Common myeloid progenitor, CD34-positive (primary cell): ENCODE measurements around the gene ZXDC.

Experiments
- CTCF ChIA-PET: fragments of 350-600 bp; sonication (Branson Sonifier 250); formaldehyde crosslinking; loops from one replicate; lab custom pipeline; 2021; ENCODE audit warnings: antibody characterized with exemption; lab: Charles Lee
- POLR2A ChIA-PET: fragments of 350-600 bp; sonication (Branson Sonifier 250); formaldehyde crosslinking; loops from one replicate; lab custom pipeline; 2021; ENCODE audit warnings: antibody characterized with exemption; lab: Charles Lee
- DNase-seq, 3 donors: peaks; one replicate each; pipeline versions ENCODE4 v3.0.0 to v3.0.0-alpha.2; 2013
- H3K27ac ChIP-seq, 2 experiments: 1 replicate in 1 of 2; 2 replicates in 1 of 2; pipeline ENCODE4 v1.7.0; 2013; ENCODE audit warnings: inconsistent platforms in 2 of 2, low read length in 2 of 2, mild to moderate bottlenecking in 2 of 2, low read depth in 1 of 2, moderate library complexity in 1 of 2; ENCODE audit not compliant: severe bottlenecking in 2 of 2, insufficient read depth in 1 of 2, poor library complexity in 1 of 2
- H3K27me3 ChIP-seq, 5 experiments: replicated peaks in 2 of 5; 1 replicate in 3 of 5; 2 replicates in 2 of 5; pipeline versions ENCODE4 v1.6.1 to v1.7.0; 2013; ENCODE audit warnings: low read length in 4 of 5, mild to moderate bottlenecking in 2 of 5, moderate library complexity in 2 of 5, inconsistent platforms in 1 of 5; ENCODE audit not compliant: insufficient read depth in 5 of 5, control insufficient read depth in 4 of 5
- H3K36me3 ChIP-seq, 4 experiments: 1 replicate in 2 of 4; 2 replicates in 2 of 4; pipeline versions ENCODE4 v1.6.1 to v1.7.0; 2013; ENCODE audit warnings: low read length in 3 of 4, control low read depth in 1 of 4, mild to moderate bottlenecking in 1 of 4; ENCODE audit not compliant: control insufficient read depth in 4 of 4, insufficient read depth in 4 of 4
- H3K4me1 ChIP-seq, 4 experiments: 1 replicate in 3 of 4; 2 replicates in 1 of 4; pipeline versions ENCODE4 v1.6.1 to v1.7.1; 2013; ENCODE audit warnings: low read length in 3 of 4, mild to moderate bottlenecking in 3 of 4, control low read depth in 1 of 4, inconsistent platforms in 1 of 4, moderate library complexity in 1 of 4; ENCODE audit not compliant: control insufficient read depth in 4 of 4, insufficient read depth in 4 of 4; ENCODE audit errors: control extremely low read depth in 1 of 4
- H3K4me3 ChIP-seq, 7 experiments: 1 replicate in 4 of 7; 2 replicates in 3 of 7; pipeline versions ENCODE4 v1.5.1 to v1.7.0; 2013; ENCODE audit warnings: mild to moderate bottlenecking in 7 of 7, low read length in 6 of 7, moderate library complexity in 6 of 7, inconsistent platforms in 2 of 7, low read depth in 2 of 7, control low read depth in 1 of 7; ENCODE audit not compliant: insufficient read depth in 4 of 7, control insufficient read depth in 1 of 7; ENCODE audit errors: extremely low read depth in 1 of 7
- H3K9me3 ChIP-seq, 5 experiments: 1 replicate in 4 of 5; 2 replicates in 1 of 5; pipeline versions ENCODE4 v1.6.1 to v1.7.1; 2013; ENCODE audit warnings: low read length in 4 of 5, mild to moderate bottlenecking in 2 of 5, inconsistent platforms in 1 of 5, low read depth in 1 of 5, moderate library complexity in 1 of 5; ENCODE audit not compliant: control insufficient read depth in 4 of 5, insufficient read depth in 2 of 5; ENCODE audit errors: control extremely low read depth in 1 of 5
- WGBS: methylation state at CpG from one replicate; pipeline ENCODE4 v1.1.5; 2013; ENCODE audit not compliant: insufficient coverage; 5-methylcytosine and 5-hydroxymethylcytosine counted together

ZXDC gene

DNA sequence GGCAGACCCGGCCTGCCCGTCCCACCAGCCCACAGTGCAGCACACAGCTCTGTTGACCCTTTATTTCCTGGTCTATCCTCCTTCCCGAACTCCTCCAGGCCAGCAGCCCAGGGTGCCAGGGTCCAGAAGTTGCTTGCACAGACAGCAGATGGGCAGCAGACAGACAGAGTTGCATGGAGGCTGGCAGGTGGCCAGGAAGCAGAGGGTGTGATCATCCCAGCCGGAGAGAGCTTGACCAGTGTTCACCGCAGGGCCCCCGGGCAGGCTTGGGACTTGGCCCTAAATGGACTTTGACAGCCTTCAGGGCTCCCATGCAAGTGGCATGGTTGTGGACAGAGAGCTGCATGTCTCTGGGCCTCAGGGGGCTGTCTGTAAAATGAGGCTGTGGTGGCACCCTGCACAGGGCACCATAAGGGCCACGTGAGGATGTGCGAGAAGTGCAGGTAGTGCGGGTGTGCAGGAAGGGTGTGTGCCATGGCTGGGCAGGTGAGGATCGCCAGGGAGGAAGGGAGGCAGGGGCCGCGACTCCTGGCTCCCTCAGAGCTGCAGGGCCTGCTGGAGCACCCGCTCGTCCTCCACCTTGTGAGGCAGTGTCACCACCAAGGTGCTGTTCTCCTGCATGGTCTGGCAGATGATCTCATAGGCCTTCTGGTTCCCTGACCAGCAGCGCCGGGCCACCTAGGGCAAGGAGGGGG lies 6.3 kb upstream of the ZXDC start:
- Histone ChIP-seq H3K9me3 (no peaks in the 10 kb centered on the region), H3K27me3 (no peaks in the 10 kb centered on the region), H3K27ac (no peak overlapping the region), H3K4me3 (no peak overlapping the region), H3K4me1 (peaks cover 0 to 20% (median 6%) of the 10 kb centered on the region in 4 experiments), H3K36me3 (no peaks in the 10 kb centered on the region)
- 96% methylated on average over 12 of the region's 16 CpGs for WGBS
- ChIA-PET CTCF (interaction anchor here (0.7 to 2.0 kb wide), 3 partner anchors 10 to 45 kb away, joined by 3 to 4 read pairs (median 3); no protein-coding TSS in a partner anchor), POLR2A (no interaction called here)
- no peak for DNase-seq

DNA sequence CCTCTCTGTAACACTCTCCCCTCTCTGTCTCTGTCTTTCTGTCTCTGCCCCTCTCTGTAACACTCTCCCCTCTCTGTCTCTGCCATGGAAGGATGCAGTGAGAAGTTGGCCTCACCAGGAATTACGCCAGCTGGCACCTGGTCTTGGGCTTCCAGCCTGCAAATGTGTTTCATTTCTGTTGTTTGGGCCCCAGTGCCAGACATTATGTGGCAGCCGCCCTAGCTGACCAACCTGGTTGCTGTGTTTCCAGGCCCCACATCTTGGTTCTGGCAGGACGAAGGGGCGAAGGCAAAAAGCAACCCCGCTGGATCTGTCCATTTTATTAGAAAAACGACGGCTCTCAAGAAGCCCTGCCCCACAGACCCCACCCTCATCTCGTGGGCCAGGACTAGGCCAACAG lies 5.2 kb upstream of the ZXDC start:
- POLR2A ChIA-PET = no interaction called here

DNA sequence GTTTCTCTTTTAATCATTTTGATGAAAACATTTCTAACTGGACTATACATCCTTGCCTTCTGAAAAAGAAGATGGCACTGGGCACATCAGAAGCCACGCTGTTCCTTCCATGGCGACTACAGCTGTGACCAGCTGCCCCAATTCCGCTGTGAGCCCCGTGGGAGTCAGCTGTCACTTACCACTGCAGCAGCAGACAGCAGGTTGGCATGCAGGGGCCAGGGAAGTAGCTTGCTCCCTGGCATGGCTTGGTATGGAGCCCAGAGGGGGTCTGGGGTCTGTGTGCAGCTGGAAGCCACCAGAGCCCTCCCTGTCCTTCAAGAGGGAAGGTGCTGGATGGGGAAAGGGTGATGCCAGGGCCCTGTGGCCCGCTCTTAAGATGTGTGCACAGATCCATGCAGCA lies 4.5 kb upstream of the ZXDC start:
- WGBS = 92% methylated on average over 5 of the region's 5 CpGs
- H3K4me1 ChIP-seq = peaks cover 0 to 15% (median 7%) of the 10 kb centered on the region in 4 experiments
- no peak overlapping the region for H3K4me3 ChIP-seq
- ChIA-PET POLR2A (interaction anchor here (0.6 kb wide), 1 partner anchor 289 kb away, joined by 3 read pairs; no protein-coding TSS in a partner anchor), CTCF (no interaction called here)
- H3K27ac ChIP-seq = no peak overlapping the region
- no peaks in the 10 kb centered on the region for H3K27me3 ChIP-seq
- DNase-seq = no peak
- H3K36me3 ChIP-seq = no peaks in the 10 kb centered on the region
- no peaks in the 10 kb centered on the region for H3K9me3 ChIP-seq

More for the DNA sequence above, 5.2 kb upstream of the ZXDC start:
- CTCF ChIA-PET = interaction anchor here (2.0 kb wide), 1 partner anchor 29 kb away, joined by 4 read pairs; no protein-coding TSS in a partner anchor
- Histone ChIP-seq H3K27ac (no peak overlapping the region), H3K27me3 (no peaks in the 10 kb centered on the region), H3K36me3 (no peaks in the 10 kb centered on the region), H3K4me1 (peaks cover 0 to 16% (median 6%) of the 10 kb centered on the region in 4 experiments), H3K9me3 (no peaks in the 10 kb centered on the region), H3K4me3 (no peak overlapping the region)
- 98% methylated on average over 6 of the region's 8 CpGs for WGBS
- no peak for DNase-seq

DNA sequence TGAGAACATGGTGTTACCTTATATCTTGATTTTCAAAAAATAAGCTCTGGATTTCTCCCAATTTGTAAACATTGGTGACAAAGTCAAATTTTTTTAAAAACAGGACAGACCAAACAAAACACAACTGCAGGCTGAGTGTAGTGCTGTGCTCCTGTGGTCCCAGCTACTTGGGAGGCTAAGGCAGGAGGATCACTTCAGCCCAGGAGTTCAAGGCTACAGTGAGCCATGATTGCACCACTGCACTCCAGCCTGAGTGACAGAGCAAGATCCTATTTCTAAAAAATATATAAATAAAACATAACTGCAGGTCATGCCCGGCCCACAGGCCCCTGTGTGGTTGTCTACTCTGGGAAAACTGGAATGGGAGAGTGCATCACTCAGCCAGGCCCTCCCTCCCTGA lies 4.0 kb upstream of the ZXDC start:
- no peaks in the 10 kb centered on the region for H3K36me3 ChIP-seq
- H3K4me3 ChIP-seq = no peak overlapping the region
- H3K27me3 ChIP-seq = no peaks in the 10 kb centered on the region
- ChIA-PET CTCF (interaction anchor here (1.4 kb wide), 1 partner anchor 200 kb away, joined by 3 read pairs; no protein-coding TSS in a partner anchor), POLR2A (no interaction called here)
- no peaks in the 10 kb centered on the region for H3K9me3 ChIP-seq
- no peak for DNase-seq
- WGBS = 100% methylated on average over 1 of the region's 1 CpG
- peaks cover 0 to 13% (median 12%) of the 10 kb centered on the region in 4 experiments for H3K4me1 ChIP-seq
- no peak overlapping the region for H3K27ac ChIP-seq

DNA sequence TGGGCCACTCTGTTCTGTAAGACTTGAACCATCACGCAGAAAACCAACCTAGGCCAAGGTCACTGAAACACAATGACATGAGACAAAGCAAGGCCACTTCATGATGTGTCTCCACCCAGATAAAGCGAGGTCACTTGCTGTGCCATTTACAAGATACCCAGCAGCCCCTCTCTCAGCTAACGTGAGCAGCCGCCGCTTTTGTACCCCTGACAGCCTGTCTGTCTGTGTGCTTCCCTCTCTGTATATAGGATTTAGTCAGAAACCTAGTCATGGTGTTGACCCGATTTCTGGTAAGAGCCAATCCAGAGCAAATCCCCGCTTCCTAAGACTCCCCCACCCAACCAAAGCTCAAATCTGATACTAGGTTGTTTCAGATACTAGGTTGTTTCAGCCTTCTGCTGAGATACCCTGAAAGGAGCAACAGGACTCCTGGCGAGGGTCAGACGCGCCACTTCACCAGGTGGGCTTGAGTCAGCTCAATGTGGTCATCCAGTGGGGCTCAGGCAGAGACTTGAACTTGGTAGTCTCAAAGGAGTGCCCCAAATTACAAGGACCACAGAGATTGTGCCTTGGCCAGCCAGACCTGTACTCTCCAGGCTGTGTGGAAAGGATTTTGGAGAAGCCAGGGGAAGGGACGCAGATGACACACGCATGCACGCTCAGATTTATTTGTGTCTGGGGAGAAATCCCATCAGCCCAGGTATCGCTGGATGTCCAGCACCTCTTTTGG lies 3.1 kb upstream of the ZXDC start:
- no peak overlapping the region for H3K27ac ChIP-seq
- H3K36me3 ChIP-seq = no peaks in the 10 kb centered on the region
- DNase-seq = no peak
- no peaks in the 10 kb centered on the region for H3K9me3 ChIP-seq
- peaks cover 5 to 21% (median 19%) of the 10 kb centered on the region in 4 experiments for H3K4me1 ChIP-seq
- ChIA-PET CTCF (interaction anchor here (1.4 kb wide), 1 partner anchor 201 kb away, joined by 3 read pairs; no protein-coding TSS in a partner anchor), POLR2A (no interaction called here)
- no peaks in the 10 kb centered on the region for H3K27me3 ChIP-seq
- H3K4me3 ChIP-seq = no peak overlapping the region
- over 99% methylated on average over 11 of the region's 14 CpGs for WGBS

GRCh38 chr3:126477061-126477380 lies 1.3 kb upstream of the ZXDC start:
- Histone ChIP-seq H3K27me3 (no peaks in the 10 kb centered on the region), H3K9me3 (no peaks in the 10 kb centered on the region), H3K36me3 (peaks cover 0 to 2% (median 0%) of the 10 kb centered on the region in 4 experiments), H3K4me1 (peaks cover 19 to 38% (median 36%) of the 10 kb centered on the region in 4 experiments), H3K4me3 (no peak overlapping the region), H3K27ac (no peak overlapping the region)
- CTCF ChIA-PET = interaction anchor here (0.9 to 1.5 kb wide), 3 partner anchors 10 to 50 kb away, joined by 3 to 4 read pairs (median 3); no protein-coding TSS in a partner anchor
- WGBS = 88% methylated on average over 4 of the region's 4 CpGs
- no peak for DNase-seq
- POLR2A ChIA-PET = no interaction called here
